ENCODE measurements around the gene C19orf44.
"Not testable (repeated sequence)": the region's sequence is repeated elsewhere in the genome, so short reads cannot be mapped to it uniquely, and the experiment has no call there.

DNA sequence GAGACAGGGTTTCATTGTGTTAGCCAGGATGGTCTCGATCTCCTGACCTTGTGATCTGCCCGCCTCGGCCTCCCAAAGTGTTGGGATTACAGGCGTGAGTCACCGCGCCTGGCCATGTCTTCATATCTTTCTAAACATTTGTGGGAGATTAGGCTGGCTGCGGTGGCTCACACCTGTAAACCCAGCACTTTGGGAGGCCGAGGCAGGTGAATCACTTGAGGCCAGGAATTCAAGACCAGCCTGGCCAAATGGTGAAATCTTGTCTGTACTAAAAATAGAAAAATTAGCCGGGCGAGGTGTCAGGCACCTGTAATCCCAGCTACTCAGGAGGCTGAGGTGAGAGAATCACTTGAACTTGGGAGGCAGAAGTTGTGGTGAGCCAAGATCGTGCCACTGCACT, 10.0 kb downstream of the C19orf44 start:
- not testable (repeated sequence) for TF ChIP-seq CTCF, EZH2 (IDR thresholded peaks at IDR 0.05)
